Measurements from ENCODE around the gene PDE3A.
A peak's percentile ranks its signal among the peaks of the same experiment; 100 is the strongest.

The PDE3A gene

DNA sequence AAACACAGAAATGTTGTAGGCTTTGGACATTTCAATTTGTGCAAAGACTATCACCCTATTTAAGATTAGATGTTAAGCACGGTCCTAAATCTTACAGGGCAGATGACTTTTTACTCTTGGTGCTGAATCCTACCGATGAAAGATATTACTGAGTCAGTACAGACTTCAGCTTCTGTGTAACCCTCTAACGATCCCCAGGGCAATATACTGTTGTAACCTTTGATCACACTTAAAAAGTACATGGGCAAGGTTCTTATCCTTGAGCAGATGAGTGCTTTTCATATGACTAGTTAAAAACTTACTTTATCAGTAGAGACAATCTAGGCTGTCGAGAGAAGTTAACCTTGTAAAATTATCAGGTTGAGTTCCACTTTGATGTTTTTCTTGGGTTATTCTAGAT is 22.5 kb downstream of the PDE3A start:
- TF ChIP-seq, protein P1, sequence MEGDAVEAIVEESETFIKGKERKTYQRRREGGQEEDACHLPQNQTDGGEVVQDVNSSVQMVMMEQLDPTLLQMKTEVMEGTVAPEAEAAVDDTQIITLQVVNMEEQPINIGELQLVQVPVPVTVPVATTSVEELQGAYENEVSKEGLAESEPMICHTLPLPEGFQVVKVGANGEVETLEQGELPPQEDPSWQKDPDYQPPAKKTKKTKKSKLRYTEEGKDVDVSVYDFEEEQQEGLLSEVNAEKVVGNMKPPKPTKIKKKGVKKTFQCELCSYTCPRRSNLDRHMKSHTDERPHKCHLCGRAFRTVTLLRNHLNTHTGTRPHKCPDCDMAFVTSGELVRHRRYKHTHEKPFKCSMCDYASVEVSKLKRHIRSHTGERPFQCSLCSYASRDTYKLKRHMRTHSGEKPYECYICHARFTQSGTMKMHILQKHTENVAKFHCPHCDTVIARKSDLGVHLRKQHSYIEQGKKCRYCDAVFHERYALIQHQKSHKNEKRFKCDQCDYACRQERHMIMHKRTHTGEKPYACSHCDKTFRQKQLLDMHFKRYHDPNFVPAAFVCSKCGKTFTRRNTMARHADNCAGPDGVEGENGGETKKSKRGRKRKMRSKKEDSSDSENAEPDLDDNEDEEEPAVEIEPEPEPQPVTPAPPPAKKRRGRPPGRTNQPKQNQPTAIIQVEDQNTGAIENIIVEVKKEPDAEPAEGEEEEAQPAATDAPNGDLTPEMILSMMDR (IDR thresholded peaks at IDR 0.05), result no peak
- DNase-seq (ENCODE audit: low spot score), result no peak
- H3K4me3 ChIP-seq, result peak overlapping the region; percentile 36
- peak overlapping the region; percentile 9 to 43 for H3K27ac ChIP-seq

GRCh38 chr12:20392339-20392738 is 24.0 kb downstream of the PDE3A start:
- TF ChIP-seq, protein P1 (IDR thresholded peaks at IDR 0.05), result no peak
- Histone ChIP-seq H3K4me3 (no peak overlapping the region), H3K27ac (no peak overlapping the region)
- no peak for DNase-seq (ENCODE audit: low spot score)

DNA sequence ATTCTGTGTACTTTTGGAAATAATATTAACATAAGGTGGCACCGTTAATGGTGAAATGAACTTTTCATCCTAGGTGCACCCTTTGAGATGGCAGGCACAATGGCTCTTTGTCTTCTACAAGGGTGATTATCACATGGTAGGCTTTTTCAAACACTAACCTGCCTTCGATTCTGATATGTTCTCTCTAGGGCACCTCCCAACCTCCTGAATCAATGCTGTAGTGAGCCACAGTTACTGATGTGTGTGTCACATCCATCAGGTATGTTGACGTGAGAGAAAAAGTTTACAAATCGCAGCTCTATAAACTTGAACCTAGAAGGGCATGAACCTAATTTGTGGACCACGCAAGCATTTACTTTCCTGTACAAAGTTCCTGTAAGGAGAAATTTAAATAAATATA is 25.4 kb downstream of the PDE3A start:
- H3K27ac ChIP-seq, result no peak overlapping the region
- H3K4me3 ChIP-seq, result no peak overlapping the region
- DNase-seq (ENCODE audit: low spot score), result no peak
- TF ChIP-seq, protein P1 (IDR thresholded peaks at IDR 0.05), result no peak

DNA sequence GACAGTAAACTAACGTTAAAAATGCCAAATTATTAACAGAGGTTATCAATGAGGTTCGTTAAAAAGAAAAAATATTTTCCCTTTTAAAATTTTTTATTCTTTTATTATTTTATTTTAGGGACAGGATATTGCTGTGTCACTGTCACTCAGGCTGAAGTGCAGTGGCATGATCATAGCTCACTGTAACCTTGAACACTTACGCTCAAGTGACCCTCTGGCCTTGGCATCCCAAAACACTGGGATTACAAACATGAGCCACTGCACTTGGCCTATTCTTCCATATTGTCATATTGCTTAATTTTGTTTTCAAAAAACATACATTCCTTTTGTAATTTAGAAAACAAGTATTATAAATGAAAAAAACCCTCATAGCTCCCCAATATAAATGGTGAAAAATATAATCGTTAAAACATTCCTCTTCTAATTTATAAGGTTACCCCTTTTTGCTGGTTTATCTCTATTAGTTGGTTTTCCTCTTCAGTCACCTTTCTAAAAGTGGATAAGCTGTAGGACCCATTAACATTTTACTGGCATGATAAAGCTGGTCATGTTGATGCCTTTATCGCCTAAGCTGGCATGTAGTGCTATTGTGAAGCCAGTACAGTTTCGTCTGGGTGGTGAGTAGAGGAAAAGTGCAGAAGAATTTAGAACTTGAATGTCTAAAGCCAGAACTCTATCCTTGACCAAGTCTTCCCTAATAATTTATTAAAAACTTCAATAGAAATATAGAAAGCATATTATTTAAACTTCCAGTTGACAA is 27.6 kb downstream of the PDE3A start:
- H3K27ac ChIP-seq, result peak overlapping the region in 1 of 2 donors; percentile 27
- TF ChIP-seq, protein P1 (IDR thresholded peaks at IDR 0.05), result no peak
- no peak overlapping the region for H3K4me3 ChIP-seq
- DNase-seq (ENCODE audit: low spot score), result no peak

DNA sequence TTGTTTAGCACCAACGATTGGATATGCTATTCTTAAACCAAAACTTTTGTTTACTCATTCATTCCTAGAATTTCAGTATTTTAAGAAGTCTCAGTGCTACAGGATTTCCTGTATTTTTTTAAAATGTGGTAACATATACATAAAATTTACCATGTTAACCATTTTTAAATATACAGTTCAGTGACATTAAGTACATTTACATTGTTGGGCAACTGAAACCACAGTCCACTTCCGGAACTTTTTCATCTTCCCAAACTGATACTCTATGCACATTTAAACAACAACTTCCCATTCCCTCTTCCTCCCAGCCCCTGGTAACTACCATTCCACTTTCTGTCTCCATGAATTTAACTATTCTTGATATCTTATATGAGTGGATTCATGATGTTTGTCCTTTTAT is 30.3 kb downstream of the PDE3A start:
- Histone ChIP-seq H3K4me3 (no peak overlapping the region), H3K27ac (no peak overlapping the region)
- DNase-seq (ENCODE audit: low spot score), result no peak
- TF ChIP-seq, protein P1 (IDR thresholded peaks at IDR 0.05), result no peak

DNA sequence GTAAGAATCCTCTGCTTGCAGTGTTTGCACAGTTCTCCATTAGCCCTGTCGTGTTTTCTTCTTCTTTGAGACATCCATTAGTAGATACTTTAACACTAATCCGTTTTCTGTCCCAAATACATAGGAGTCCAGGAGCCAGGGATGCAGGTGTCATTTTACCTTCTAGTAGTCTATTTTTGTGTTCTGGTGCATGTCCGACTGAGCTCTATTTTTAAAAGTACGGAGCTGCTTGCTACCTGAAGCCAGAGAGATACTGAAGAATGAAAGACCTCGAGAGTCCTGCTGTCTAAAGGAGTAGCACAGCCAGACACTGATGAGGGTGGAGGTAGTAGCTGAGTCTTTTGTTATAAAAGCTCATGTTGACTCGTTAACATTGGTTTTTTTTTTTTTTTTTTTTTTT is 31.7 kb downstream of the PDE3A start:
- Histone ChIP-seq H3K4me3 (no peak overlapping the region), H3K27ac (no peak overlapping the region)
- no peak for DNase-seq (ENCODE audit: low spot score)
- TF ChIP-seq, protein P1 (IDR thresholded peaks at IDR 0.05), result no peak

DNA sequence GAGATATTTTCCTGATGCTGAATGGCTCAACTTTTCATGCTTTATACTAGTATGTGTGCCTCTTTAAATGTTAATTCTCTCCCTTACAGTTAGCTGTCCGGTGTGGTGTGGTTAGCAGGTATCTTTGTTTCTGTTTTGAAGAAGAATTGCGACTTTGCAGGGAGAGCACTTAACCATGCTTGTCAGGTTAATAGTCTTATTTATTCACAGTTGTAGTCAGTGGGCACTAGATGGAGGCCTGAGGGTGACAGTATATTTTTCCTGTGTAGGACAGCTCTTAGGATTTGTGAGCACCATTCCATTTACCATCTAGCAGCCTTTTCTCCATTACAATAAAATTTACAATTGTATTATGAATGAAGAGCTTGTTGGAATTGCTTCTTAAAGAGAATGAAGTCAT is 34.9 kb downstream of the PDE3A start:
- TF ChIP-seq, protein P1 (IDR thresholded peaks at IDR 0.05), result no peak
- peak overlapping the region in 1 of 2 donors; percentile 0 for H3K27ac ChIP-seq
- H3K4me3 ChIP-seq, result no peak overlapping the region
- DNase-seq (ENCODE audit: low spot score), result no peak

Data from coronary artery (tissue), 2 donors.